ENCODE results near the gene FERMT3. TPM values are rescaled to one million over a fixed set of nuclear protein-coding genes. Genes with fewer than 3 reads are reported as not detected.

Gene FERMT3
- total and polyA plus RNA-seq, 4 donors, result 17.4 to 182 (median 84.5) TPM

GRCh38 chr11:64234647-64235379, 28.3 kb downstream of the FERMT3 start:
- peak; percentile 3 for ATAC-seq (ENCODE audit: insufficient read depth, low FRiP score)
- peak overlapping the region; percentile 68 to 86 for H3K27ac ChIP-seq (ENCODE audit: low read depth in 1 of 2, low read length in 1 of 2)

GRCh38 chr11:64235437-64236161, 29.1 kb downstream of the FERMT3 start:
- Histone ChIP-seq H3K36me3 (ENCODE audit: control insufficient read depth in 4 of 4, insufficient read depth in 4 of 4, low read length in 4 of 4) (peaks cover 0 to 13% (median 5%) of the 10 kb centered on the region in 4 donors), H3K4me1 (ENCODE audit: control insufficient read depth in 5 of 5, insufficient read depth in 5 of 5, low read length in 5 of 5) (peaks cover 0 to 29% (median 23%) of the 10 kb centered on the region in 5 donors), H3K27me3 (ENCODE audit: control insufficient read depth in 3 of 3, insufficient read depth in 3 of 3, low read length in 2 of 3) (no peaks in the 10 kb centered on the region), H3K9ac (ENCODE audit: insufficient read depth in 1 of 2, low read length in 2 of 2) (no peak overlapping the region), H3K4me3 (peak overlapping the region; percentile 69), H3K9me3 (ENCODE audit: control insufficient read depth in 4 of 4, insufficient read depth in 3 of 4, low read length in 3 of 4) (no peaks in the 10 kb centered on the region), H3K27ac (ENCODE audit: low read depth in 1 of 2, low read length in 1 of 2) (peak overlapping the region; percentile 68 to 86)
- DNase-seq, result no peak
- TF ChIP-seq CTCF (IDR thresholded peaks at IDR 0.05; ENCODE audit: control extremely low read depth, extremely low read depth), result no peak
- WGBS, 2 donors, result 88 to 91% methylated on average over 12 of the region's 12 CpGs
- no peak for ATAC-seq (ENCODE audit: insufficient read depth, low FRiP score)

More at GRCh38 chr11:64234647-64235379, 28.3 kb downstream of the FERMT3 start:
- peaks cover 0 to 23% (median 15%) of the 10 kb centered on the region in 5 donors for H3K4me1 ChIP-seq (ENCODE audit: control insufficient read depth in 5 of 5, insufficient read depth in 5 of 5, low read length in 5 of 5)
- peak overlapping the region; percentile 69 for H3K4me3 ChIP-seq
- DNase-seq, result peak; percentile 38 to 53 (median 53)
- no peak overlapping the region for H3K9ac ChIP-seq (ENCODE audit: insufficient read depth in 1 of 2, low read length in 2 of 2)
- no peaks in the 10 kb centered on the region for H3K9me3 ChIP-seq (ENCODE audit: control insufficient read depth in 4 of 4, insufficient read depth in 3 of 4, low read length in 3 of 4)
- H3K36me3 ChIP-seq (ENCODE audit: control insufficient read depth in 4 of 4, insufficient read depth in 4 of 4, low read length in 4 of 4), result peaks cover 0 to 13% (median 5%) of the 10 kb centered on the region in 4 donors
- TF ChIP-seq CTCF (IDR thresholded peaks at IDR 0.05; ENCODE audit: control extremely low read depth, extremely low read depth), result no peak
- 2 to 5% methylated on average over 43 to 80 of the region's 80 CpGs for WGBS, 2 donors
- no peaks in the 10 kb centered on the region for H3K27me3 ChIP-seq (ENCODE audit: control insufficient read depth in 3 of 3, insufficient read depth in 3 of 3, low read length in 2 of 3)

GRCh38 chr11:64237484-64237951, 31.0 kb downstream of the FERMT3 start:
- H3K9ac ChIP-seq (ENCODE audit: insufficient read depth in 1 of 2, low read length in 2 of 2), result no peak overlapping the region
- 61 to 76% methylated on average over 12 of the region's 12 CpGs for WGBS, 2 donors
- peaks cover 0 to 13% (median 5%) of the 10 kb centered on the region in 4 donors for H3K36me3 ChIP-seq (ENCODE audit: control insufficient read depth in 4 of 4, insufficient read depth in 4 of 4, low read length in 4 of 4)
- H3K4me1 ChIP-seq (ENCODE audit: control insufficient read depth in 5 of 5, insufficient read depth in 5 of 5, low read length in 5 of 5), result peaks cover 0 to 28% (median 24%) of the 10 kb centered on the region in 5 donors
- DNase-seq, result peak; percentile 35 to 63 (median 44)
- no peak overlapping the region for H3K4me3 ChIP-seq
- no peaks in the 10 kb centered on the region for H3K27me3 ChIP-seq (ENCODE audit: control insufficient read depth in 3 of 3, insufficient read depth in 3 of 3, low read length in 2 of 3)
- H3K27ac ChIP-seq (ENCODE audit: low read depth in 1 of 2, low read length in 1 of 2), result peak overlapping the region in 1 of 2 donors; percentile 43
- ATAC-seq (ENCODE audit: insufficient read depth, low FRiP score), result no peak
- H3K9me3 ChIP-seq (ENCODE audit: control insufficient read depth in 4 of 4, insufficient read depth in 3 of 4, low read length in 3 of 4), result no peaks in the 10 kb centered on the region
- no peak for TF ChIP-seq CTCF (IDR thresholded peaks at IDR 0.05; ENCODE audit: control extremely low read depth, extremely low read depth)

All from lung (tissue), 12 donors.